ENCODE results near the gene CRACDL. TPM values are rescaled to one million over a fixed set of nuclear protein-coding genes. Genes with fewer than 3 reads are reported as not detected.

CRACDL gene
- total RNA-seq, 4 donors from 2014 or later: 5.2 to 10.6 (median 8.1) TPM

GRCh38 chr2:98771721-98772524 lies 164.1 kb downstream of the CRACDL start:
- intact Hi-C loops (cut with DNase I): no loop called here
- H3K9me3 ChIP-seq: no peaks in the 10 kb centered on the region

GRCh38 chr2:98771264-98771663 lies 164.8 kb downstream of the CRACDL start:
- TF ChIP-seq POLR2A (IDR thresholded peaks at IDR 0.05) (no peak), CTCF (IDR thresholded peaks at IDR 0.05) (no peak)
- H3K27ac ChIP-seq: no peak overlapping the region
- no peak overlapping the region for H3K4me3 ChIP-seq (replicated peaks in 1 of 3)
- DNase-seq: no peak
- intact Hi-C loops (cut with DNase I): no loop called here
- H3K9me3 ChIP-seq: no peaks in the 10 kb centered on the region
- H3K27me3 ChIP-seq: no peaks in the 10 kb centered on the region
- H3K4me1 ChIP-seq: no peaks in the 10 kb centered on the region
- no peaks in the 10 kb centered on the region for H3K36me3 ChIP-seq
- 93 to 96% methylated on average over 2 of the region's 2 CpGs for WGBS, 2 donors

More at GRCh38 chr2:98771721-98772524, 164.1 kb downstream of the CRACDL start:
- H3K4me3 ChIP-seq (replicated peaks in 1 of 3): no peak overlapping the region
- H3K4me1 ChIP-seq: no peaks in the 10 kb centered on the region
- TF ChIP-seq CTCF (IDR thresholded peaks at IDR 0.05): no peak
- no peak for TF ChIP-seq POLR2A (IDR thresholded peaks at IDR 0.05)
- H3K36me3 ChIP-seq: no peaks in the 10 kb centered on the region
- 75 to 77% methylated on average over 17 of the region's 17 CpGs for WGBS, 2 donors
- no peak for DNase-seq
- H3K27ac ChIP-seq: no peak overlapping the region
- H3K27me3 ChIP-seq: no peaks in the 10 kb centered on the region

GRCh38 chr2:98769784-98770183 lies 166.2 kb downstream of the CRACDL start:
- Histone ChIP-seq H3K36me3 (no peaks in the 10 kb centered on the region), H3K4me1 (no peaks in the 10 kb centered on the region), H3K27ac (no peak overlapping the region), H3K27me3 (no peaks in the 10 kb centered on the region), H3K4me3 (replicated peaks in 1 of 3) (no peak overlapping the region), H3K9me3 (no peaks in the 10 kb centered on the region)
- DNase-seq: no peak
- intact Hi-C loops (cut with DNase I): no loop called here
- WGBS, 2 donors: 74 to 77% methylated on average over 14 of the region's 14 CpGs
- TF ChIP-seq POLR2A (IDR thresholded peaks at IDR 0.05) (no peak), CTCF (IDR thresholded peaks at IDR 0.05) (no peak)

- 91 to 92% methylated on average over 6 of the region's 6 CpGs for WGBS, 2 donors
These were observed 166.9 kb downstream of the CRACDL start for GRCh38 chr2:98769114-98769476.

More at GRCh38 chr2:98769114-98769476, 166.9 kb downstream of the CRACDL start:
- Histone ChIP-seq H3K9me3 (no peaks in the 10 kb centered on the region), H3K27ac (no peak overlapping the region), H3K4me1 (no peaks in the 10 kb centered on the region), H3K4me3 (replicated peaks in 1 of 3) (no peak overlapping the region), H3K27me3 (no peaks in the 10 kb centered on the region), H3K36me3 (no peaks in the 10 kb centered on the region)
- no peak for TF ChIP-seq CTCF (IDR thresholded peaks at IDR 0.05)
- TF ChIP-seq POLR2A (IDR thresholded peaks at IDR 0.05): no peak
- DNase-seq: no peak
- intact Hi-C loops (cut with DNase I): no loop called here
